Fibroblast of the aortic adventitia (primary cell): ENCODE measurements around the gene ALK. TPM values are rescaled to one million over a fixed set of nuclear protein-coding genes. Genes with fewer than 3 reads are reported as not detected.
"Not testable (repeated sequence)": the region's sequence is repeated elsewhere in the genome, so short reads cannot be mapped to it uniquely, and the experiment has no call there.

Experiments used
- DNase-seq: peaks from one replicate; pipeline ENCODE4 v3.0.0-alpha.2; 2010; ENCODE audit warnings: low read depth
- H3K4me3 ChIP-seq: 2 replicates; pipeline ENCODE4 v1.5.1; 2011; ENCODE audit warnings: low read depth, mild to moderate bottlenecking, control low read depth, low read length, moderate library complexity
- total RNA-seq: library from RNA; depleted of rRNA; stranded (reverse); fragments of >200 nt; gene quantifications from 2 replicates; pipeline ENCODE4 v1.2.3, GENCODE V29; 2012; ENCODE audit warnings: low replicate concordance
- TF ChIP-seq, protein P1 (sequence below): IDR thresholded peaks from 2 replicates; pipeline ENCODE4 v1.5.1; 2011; ENCODE audit warnings: mild to moderate bottlenecking, low read length, control low read depth, inconsistent platforms; ENCODE audit not compliant: insufficient read depth

Gene ALK
- total RNA-seq, 1 donor, result 0.27 TPM

DNA sequence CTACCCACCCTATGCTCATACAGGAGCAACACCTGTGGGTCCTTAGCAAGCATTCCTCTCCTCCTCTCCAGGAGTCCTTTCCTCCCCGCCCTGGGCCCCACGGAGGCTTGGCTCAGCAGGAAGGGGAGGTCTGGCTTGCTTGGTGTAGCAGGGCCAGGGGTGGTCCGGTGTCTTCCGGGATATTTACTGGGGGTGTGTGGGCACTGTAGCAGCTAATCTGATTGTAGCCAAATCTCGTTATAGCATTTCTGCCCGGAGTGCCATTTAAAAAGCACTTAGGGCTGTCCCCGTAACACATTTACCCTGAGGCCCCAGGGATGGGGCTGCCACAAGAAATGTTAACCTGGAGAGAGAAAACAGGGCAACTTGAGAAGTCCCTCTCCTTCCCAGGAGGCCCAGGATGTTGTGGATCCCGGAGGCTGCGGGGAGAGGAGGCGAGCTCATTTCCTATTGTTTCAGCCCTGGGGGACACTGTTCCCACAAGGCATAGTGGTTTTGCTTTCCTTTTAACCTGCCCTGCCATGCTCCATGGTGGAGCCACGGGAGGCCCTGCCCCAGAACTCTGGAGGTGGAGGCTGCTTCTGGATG lies 671.6 kb downstream of the ALK start:
- H3K4me3 ChIP-seq, result no peak overlapping the region
- DNase-seq, result no peak
- TF ChIP-seq, protein P1, sequence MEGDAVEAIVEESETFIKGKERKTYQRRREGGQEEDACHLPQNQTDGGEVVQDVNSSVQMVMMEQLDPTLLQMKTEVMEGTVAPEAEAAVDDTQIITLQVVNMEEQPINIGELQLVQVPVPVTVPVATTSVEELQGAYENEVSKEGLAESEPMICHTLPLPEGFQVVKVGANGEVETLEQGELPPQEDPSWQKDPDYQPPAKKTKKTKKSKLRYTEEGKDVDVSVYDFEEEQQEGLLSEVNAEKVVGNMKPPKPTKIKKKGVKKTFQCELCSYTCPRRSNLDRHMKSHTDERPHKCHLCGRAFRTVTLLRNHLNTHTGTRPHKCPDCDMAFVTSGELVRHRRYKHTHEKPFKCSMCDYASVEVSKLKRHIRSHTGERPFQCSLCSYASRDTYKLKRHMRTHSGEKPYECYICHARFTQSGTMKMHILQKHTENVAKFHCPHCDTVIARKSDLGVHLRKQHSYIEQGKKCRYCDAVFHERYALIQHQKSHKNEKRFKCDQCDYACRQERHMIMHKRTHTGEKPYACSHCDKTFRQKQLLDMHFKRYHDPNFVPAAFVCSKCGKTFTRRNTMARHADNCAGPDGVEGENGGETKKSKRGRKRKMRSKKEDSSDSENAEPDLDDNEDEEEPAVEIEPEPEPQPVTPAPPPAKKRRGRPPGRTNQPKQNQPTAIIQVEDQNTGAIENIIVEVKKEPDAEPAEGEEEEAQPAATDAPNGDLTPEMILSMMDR, result no peak

- DNase-seq, result no peak
- TF ChIP-seq, protein P1, result no peak
- no peak overlapping the region for H3K4me3 ChIP-seq
Observed at GRCh38 chr2:29247336-29247914, 674.0 kb downstream of the ALK start.

GRCh38 chr2:29246383-29247300 lies 674.7 kb downstream of the ALK start:
- TF ChIP-seq, protein P1, result no peak
- no peak for DNase-seq
- H3K4me3 ChIP-seq, result no peak overlapping the region

DNA sequence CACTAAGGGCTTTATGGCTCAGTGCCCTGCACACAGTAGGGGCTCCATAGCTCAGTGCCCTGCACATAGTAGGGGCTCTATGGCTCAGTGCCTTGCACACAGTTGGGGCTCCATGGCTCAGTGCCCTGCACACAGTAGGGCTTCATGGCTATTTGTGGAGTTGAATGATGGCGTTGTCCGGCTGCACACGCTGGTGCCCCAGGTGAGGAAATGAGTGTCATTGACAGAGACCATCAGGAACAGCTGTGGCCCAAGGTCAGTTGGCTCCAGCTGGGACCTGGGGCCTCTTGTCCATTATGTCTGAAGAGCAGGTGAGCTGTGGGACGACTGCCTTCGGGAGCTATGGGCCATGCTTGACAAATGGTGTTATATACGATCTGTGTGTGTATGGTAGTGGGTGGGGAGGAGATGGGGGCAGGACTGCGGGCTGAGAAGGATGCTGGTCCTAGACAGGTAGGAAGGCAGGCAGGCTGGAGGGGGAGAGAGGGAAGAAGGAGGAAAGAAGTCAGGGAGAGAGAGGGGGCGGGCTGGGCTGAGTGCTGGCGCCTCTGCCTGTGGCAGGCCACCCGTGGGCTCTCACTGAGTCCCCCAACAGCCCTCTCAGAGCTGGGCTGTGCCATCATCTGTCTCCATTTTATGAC lies 675.5 kb downstream of the ALK start:
- no peak for DNase-seq
- TF ChIP-seq, protein P1, result no peak
- H3K4me3 ChIP-seq, result no peak overlapping the region

DNA sequence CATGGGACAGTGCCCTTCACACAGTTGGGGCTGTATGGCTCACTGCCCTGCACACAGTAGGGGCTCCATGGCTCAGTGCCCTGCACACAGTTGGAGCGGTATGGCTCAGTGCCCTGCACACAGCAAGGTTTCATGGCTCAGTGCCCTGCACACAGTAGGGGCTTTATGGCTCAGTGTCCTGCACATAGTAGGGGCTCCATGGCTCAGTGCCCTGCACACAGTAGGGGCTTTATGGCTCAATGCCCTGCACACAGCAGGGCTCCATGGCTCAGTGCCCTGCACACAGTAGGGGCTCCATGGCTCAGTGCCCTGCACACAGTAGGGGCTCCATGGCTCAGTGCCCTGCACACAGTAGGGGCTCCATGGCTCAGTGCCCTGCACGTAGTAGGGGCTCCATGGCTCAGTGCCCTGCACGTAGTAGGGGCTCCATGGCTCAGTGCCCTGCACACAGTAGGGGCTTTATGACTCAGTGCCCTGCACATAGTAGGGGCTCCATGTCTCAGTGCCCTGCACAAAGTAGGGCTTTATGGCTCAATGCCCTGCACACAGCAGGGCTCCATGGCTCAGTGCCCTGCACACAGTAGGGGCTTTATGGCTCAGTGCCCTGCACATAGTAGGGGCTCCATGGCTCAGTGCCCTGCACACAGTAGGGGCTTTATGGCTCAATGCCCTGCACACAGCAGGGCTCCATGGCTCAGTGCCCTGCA lies 676.2 kb downstream of the ALK start:
- DNase-seq, H3K4me3 ChIP-seq: not testable (repeated sequence)

DNA sequence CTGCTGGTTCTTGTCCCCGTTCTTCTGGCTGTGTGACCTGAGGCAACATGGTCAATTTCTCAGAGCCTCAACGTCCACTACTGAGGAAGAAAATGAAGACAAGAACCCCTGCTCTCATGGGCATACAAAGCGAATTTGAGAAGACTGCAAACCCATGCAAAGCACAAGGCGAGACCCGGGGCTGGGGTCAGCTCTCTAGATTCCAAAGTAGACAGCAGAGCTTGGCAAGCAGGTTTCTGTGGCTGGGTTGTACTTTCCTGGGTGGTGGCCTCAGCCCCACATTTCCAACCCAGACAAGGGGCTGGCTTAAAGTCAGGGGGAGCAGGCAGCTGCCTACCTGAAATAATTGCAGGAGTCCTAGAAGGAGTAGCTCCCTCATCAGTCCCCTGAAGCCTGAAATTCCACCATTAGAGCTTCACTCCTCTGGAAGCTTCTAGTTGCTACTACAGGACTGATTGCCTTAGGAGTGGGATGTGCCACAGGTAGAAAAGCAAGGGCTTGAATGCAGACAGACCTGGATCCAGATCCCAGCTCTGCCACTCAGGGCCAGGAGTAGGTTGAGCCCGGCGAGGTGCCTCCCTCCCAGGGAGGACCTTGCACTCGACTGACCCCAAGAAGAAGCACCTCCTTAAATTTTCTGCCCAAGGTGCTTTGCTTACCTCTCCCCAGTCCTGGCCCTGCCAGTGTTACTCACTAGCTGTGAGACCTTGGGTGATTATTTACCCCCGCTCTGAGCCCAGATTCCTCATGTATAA lies 678.6 kb downstream of the ALK start:
- TF ChIP-seq, protein P1, result no peak
- no peak for DNase-seq

More for the DNA sequence above, 678.6 kb downstream of the ALK start:
- H3K4me3 ChIP-seq, result no peak overlapping the region
